Measurements from ENCODE around the gene GLIS1. TPM values are rescaled to one million over a fixed set of nuclear protein-coding genes. Genes with fewer than 3 reads are reported as not detected.

The GLIS1 gene
- total RNA-seq, 1 experiment from 2014 or later, result 0.39 TPM

DNA sequence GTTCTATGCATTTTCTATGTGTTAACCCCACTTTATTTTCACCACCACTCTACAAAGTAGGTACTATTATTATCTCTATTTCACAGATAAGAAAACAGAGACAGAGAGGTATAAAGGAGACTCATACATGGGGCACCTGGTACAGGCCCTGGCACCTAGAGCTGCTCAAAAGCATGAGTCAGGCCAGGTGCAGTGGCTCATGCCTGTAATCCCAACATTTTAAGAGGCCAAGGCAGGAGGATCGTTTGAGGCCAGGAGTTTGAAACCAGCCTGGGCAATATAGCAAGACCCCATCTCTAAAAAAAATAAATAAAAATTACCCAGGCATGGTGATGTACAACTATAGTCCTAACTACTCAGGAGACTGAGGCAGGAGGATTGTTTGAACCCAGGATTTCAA, 35.8 kb downstream of the GLIS1 start:
- 0 out of 2 replicates have a peak, but pooled peaks cover 6% of the 10 kb centered on the region for H3K27me3 ChIP-seq (ENCODE audit: insufficient read depth, low read length)
- H2AFZ ChIP-seq (ENCODE audit: low read depth, low read length, poor library complexity, severe bottlenecking), result no peak overlapping the region
- no peak for TF ChIP-seq EZH2phosphoT487 (IDR thresholded peaks at IDR 0.05; ENCODE audit: borderline replicate concordance)
- TF ChIP-seq POLR2AphosphoS5 (IDR thresholded peaks at IDR 0.05; ENCODE audit: low read depth, low read length), result no peak
- TF ChIP-seq, protein P1, sequence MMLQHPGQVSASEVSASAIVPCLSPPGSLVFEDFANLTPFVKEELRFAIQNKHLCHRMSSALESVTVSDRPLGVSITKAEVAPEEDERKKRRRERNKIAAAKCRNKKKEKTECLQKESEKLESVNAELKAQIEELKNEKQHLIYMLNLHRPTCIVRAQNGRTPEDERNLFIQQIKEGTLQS (IDR thresholded peaks at IDR 0.05), result no peak
- TF ChIP-seq JUND (IDR thresholded peaks at IDR 0.05), result no peak
- no peak for TF ChIP-seq YY1 (IDR thresholded peaks at IDR 0.05; ENCODE audit: extremely low read depth, insufficient replicate concordance, low read depth, low read length)
- TF ChIP-seq, protein P2, sequence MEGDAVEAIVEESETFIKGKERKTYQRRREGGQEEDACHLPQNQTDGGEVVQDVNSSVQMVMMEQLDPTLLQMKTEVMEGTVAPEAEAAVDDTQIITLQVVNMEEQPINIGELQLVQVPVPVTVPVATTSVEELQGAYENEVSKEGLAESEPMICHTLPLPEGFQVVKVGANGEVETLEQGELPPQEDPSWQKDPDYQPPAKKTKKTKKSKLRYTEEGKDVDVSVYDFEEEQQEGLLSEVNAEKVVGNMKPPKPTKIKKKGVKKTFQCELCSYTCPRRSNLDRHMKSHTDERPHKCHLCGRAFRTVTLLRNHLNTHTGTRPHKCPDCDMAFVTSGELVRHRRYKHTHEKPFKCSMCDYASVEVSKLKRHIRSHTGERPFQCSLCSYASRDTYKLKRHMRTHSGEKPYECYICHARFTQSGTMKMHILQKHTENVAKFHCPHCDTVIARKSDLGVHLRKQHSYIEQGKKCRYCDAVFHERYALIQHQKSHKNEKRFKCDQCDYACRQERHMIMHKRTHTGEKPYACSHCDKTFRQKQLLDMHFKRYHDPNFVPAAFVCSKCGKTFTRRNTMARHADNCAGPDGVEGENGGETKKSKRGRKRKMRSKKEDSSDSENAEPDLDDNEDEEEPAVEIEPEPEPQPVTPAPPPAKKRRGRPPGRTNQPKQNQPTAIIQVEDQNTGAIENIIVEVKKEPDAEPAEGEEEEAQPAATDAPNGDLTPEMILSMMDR (IDR thresholded peaks at IDR 0.05 in 2 of 3, conservative IDR thresholded peaks at IDR 0.05 in 1 of 3; ENCODE audit: borderline replicate concordance in 1 of 3, insufficient read depth in 1 of 3, low read depth in 2 of 3, low read length in 2 of 3), result no peak
- TF ChIP-seq ZNF274 (IDR thresholded peaks at IDR 0.05; ENCODE audit: low read depth, low read length), result no peak
- no peak for TF ChIP-seq EGR1 (IDR thresholded peaks at IDR 0.05; ENCODE audit: low read depth)
- no peak for TF ChIP-seq SP1 (IDR thresholded peaks at IDR 0.05; ENCODE audit: low read depth)
- TF ChIP-seq ELF1 (IDR thresholded peaks at IDR 0.05; ENCODE audit: borderline replicate concordance, low read depth), result no peak
- no peak overlapping the region for H3K27ac ChIP-seq (ENCODE audit: low read depth, low read length)
- no peaks in the 10 kb centered on the region for H3K79me2 ChIP-seq (ENCODE audit: insufficient read depth, low read length)
- H3K4me1 ChIP-seq (ENCODE audit: control insufficient read depth in 1 of 2, insufficient read depth in 2 of 2, low read length in 2 of 2), result no peaks in the 10 kb centered on the region
- ATAC-seq (no peak), DNase-seq (ENCODE audit: low read depth, low spot score) (no peak)
- H3K9me2 ChIP-seq (ENCODE audit: insufficient read depth), result no peaks in the 10 kb centered on the region
- ChIA-PET POLR2A (no interaction called here), RAD21 (ENCODE audit: low non-redundant PET in 1 of 2, low total read pairs in 2 of 2, uncharacterized antibody in 2 of 2, unreplicated experiment in 2 of 2) (no interaction called here), CTCF (no interaction called here)
- no peak overlapping the region for H3K9ac ChIP-seq (ENCODE audit: low read length)
- no peak overlapping the region for H3K4me2 ChIP-seq (ENCODE audit: low read length)
- no TSS peak for BruUV-seq (replicated peaks)
- intact Hi-C loops (cut with micrococcal nuclease), result no loop called here
- H3K4me3 ChIP-seq (replicated peaks in 1 of 2; ENCODE audit: low read depth in 1 of 2, low read length in 2 of 2), result no peak overlapping the region
- no peaks in the 10 kb centered on the region for H3K9me3 ChIP-seq (ENCODE audit: control insufficient read depth in 1 of 2, insufficient read depth in 1 of 2, low read depth in 1 of 2, low read length in 2 of 2)
- no peaks in the 10 kb centered on the region for H4K20me1 ChIP-seq (ENCODE audit: insufficient read depth)
- H3K36me3 ChIP-seq (ENCODE audit: control insufficient read depth in 1 of 2, insufficient read depth in 2 of 2, low read length in 2 of 2), result no peaks in the 10 kb centered on the region
